Measurements from ENCODE around the gene TBCD.

The TBCD gene

DNA sequence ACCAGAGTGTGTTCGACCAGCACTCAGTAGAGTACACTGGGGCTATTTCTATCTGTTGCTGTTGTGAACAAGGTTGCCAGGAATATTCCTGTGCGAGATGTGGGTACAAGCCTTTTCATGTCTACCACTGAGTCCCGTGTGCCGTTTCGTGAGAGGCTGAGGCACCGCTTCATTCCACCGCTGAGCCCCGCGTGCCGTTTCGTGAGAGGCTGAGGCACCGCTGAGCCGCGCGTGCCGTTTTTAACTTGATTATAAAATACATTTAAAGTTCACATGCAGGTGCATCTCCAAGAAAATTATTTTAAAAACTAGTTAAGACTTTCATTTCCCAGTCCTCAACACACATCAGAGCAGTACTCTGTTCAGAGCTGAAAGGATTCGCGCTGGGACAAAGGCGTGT, 166.6 kb downstream of the TBCD start:
- Histone ChIP-seq H3K36me3 (ENCODE audit: low read length) (no peaks in the 10 kb centered on the region), H3K9me3 (ENCODE audit: insufficient read depth, low read length) (no peaks in the 10 kb centered on the region), H3K27me3 (ENCODE audit: low read length) (no peaks in the 10 kb centered on the region), H3K9ac (ENCODE audit: low read length) (no peak overlapping the region), H3K79me2 (ENCODE audit: insufficient read depth, low read length) (no peaks in the 10 kb centered on the region), H3F3A (ENCODE audit: insufficient read depth) (no peaks in the 10 kb centered on the region), H4K20me1 (ENCODE audit: low read depth, low read length) (no peaks in the 10 kb centered on the region), H3K4me2 (ENCODE audit: low read depth, low read length, poor library complexity, severe bottlenecking) (no peak overlapping the region), H2AFZ (ENCODE audit: low read depth, low read length, severe bottlenecking) (no peak overlapping the region), H3K4me3 (ENCODE audit: insufficient read depth, low read length, poor library complexity, severe bottlenecking) (no peak overlapping the region), H3K9me2 (replicated peaks; ENCODE audit: insufficient read depth, low read length) (no peaks in the 10 kb centered on the region), H3K27ac (ENCODE audit: low read depth, low read length) (no peak overlapping the region)
- no peak for TF ChIP-seq EZH2phosphoT487 (conservative IDR thresholded peaks at IDR 0.05; ENCODE audit: low read length)
- TF ChIP-seq, protein P1, sequence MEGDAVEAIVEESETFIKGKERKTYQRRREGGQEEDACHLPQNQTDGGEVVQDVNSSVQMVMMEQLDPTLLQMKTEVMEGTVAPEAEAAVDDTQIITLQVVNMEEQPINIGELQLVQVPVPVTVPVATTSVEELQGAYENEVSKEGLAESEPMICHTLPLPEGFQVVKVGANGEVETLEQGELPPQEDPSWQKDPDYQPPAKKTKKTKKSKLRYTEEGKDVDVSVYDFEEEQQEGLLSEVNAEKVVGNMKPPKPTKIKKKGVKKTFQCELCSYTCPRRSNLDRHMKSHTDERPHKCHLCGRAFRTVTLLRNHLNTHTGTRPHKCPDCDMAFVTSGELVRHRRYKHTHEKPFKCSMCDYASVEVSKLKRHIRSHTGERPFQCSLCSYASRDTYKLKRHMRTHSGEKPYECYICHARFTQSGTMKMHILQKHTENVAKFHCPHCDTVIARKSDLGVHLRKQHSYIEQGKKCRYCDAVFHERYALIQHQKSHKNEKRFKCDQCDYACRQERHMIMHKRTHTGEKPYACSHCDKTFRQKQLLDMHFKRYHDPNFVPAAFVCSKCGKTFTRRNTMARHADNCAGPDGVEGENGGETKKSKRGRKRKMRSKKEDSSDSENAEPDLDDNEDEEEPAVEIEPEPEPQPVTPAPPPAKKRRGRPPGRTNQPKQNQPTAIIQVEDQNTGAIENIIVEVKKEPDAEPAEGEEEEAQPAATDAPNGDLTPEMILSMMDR (IDR thresholded peaks at IDR 0.05; ENCODE audit: insufficient read depth, low read length, poor library complexity, severe bottlenecking) = no peak

DNA sequence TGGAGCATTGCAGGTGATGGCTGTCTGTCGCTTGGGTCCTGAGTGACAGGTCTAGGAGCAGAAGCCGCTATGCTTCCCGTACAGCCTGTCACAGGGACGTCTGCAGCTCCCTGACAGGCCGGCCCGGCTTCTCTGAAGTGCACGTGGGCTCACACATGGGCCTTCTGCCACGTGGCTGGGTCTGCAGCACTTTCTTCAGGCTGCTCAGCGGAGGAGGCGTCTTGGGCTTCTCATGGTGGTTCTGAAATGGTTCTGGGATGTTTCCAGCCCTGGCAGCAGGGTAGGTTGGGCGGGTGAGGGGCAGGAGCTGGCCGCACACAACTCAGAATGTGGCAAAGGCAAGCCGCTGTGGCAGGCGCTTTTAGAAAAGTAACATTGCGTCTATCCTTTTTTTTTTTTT, 168.3 kb downstream of the TBCD start:
- no peaks in the 10 kb centered on the region for H3F3A ChIP-seq (ENCODE audit: insufficient read depth)
- no peak overlapping the region for H3K9ac ChIP-seq (ENCODE audit: low read length)
- H3K9me3 ChIP-seq (ENCODE audit: insufficient read depth, low read length) = no peaks in the 10 kb centered on the region
- H4K20me1 ChIP-seq (ENCODE audit: low read depth, low read length) = no peaks in the 10 kb centered on the region
- no peaks in the 10 kb centered on the region for H3K9me2 ChIP-seq (replicated peaks; ENCODE audit: insufficient read depth, low read length)
- no peak overlapping the region for H3K4me2 ChIP-seq (ENCODE audit: low read depth, low read length, poor library complexity, severe bottlenecking)
- H3K36me3 ChIP-seq (ENCODE audit: low read length) = no peaks in the 10 kb centered on the region
- H3K4me3 ChIP-seq (ENCODE audit: insufficient read depth, low read length, poor library complexity, severe bottlenecking) = no peak overlapping the region
- H2AFZ ChIP-seq (ENCODE audit: low read depth, low read length, severe bottlenecking) = no peak overlapping the region
- no peak for TF ChIP-seq EZH2phosphoT487 (conservative IDR thresholded peaks at IDR 0.05; ENCODE audit: low read length)
- TF ChIP-seq, protein P1 (IDR thresholded peaks at IDR 0.05; ENCODE audit: insufficient read depth, low read length, poor library complexity, severe bottlenecking) = no peak
- H3K79me2 ChIP-seq (ENCODE audit: insufficient read depth, low read length) = no peaks in the 10 kb centered on the region
- no peak overlapping the region for H3K27ac ChIP-seq (ENCODE audit: low read depth, low read length)
- H3K27me3 ChIP-seq (ENCODE audit: low read length) = no peaks in the 10 kb centered on the region

DNA sequence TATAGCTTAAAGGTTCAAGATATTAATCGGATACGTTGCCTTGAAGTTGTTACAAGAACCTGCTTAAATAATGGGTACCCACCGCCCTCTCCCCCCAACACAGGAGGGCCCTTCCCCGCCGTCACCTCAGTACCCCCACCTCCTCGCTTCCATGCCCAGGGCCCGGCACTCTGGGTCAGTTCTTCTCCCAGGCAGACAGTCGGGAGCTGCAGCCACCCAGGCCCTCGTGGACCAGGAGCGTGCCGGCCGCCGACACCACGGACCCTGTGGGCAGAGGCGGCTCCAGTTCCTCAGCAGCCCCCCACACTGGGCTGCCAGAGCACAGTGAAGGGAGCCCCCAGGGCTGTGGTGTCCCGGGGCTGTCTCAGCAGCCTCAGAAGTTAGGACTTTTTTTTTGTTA, 168.8 kb downstream of the TBCD start:
- H3K27me3 ChIP-seq (ENCODE audit: low read length) = no peaks in the 10 kb centered on the region
- H3K9ac ChIP-seq (ENCODE audit: low read length) = no peak overlapping the region
- TF ChIP-seq, protein P1 (IDR thresholded peaks at IDR 0.05; ENCODE audit: insufficient read depth, low read length, poor library complexity, severe bottlenecking) = no peak
- no peak for TF ChIP-seq EZH2phosphoT487 (conservative IDR thresholded peaks at IDR 0.05; ENCODE audit: low read length)
- no peaks in the 10 kb centered on the region for H4K20me1 ChIP-seq (ENCODE audit: low read depth, low read length)
- no peak overlapping the region for H2AFZ ChIP-seq (ENCODE audit: low read depth, low read length, severe bottlenecking)
- no peaks in the 10 kb centered on the region for H3K79me2 ChIP-seq (ENCODE audit: insufficient read depth, low read length)
- H3K27ac ChIP-seq (ENCODE audit: low read depth, low read length) = no peak overlapping the region
- H3K4me2 ChIP-seq (ENCODE audit: low read depth, low read length, poor library complexity, severe bottlenecking) = no peak overlapping the region
- no peaks in the 10 kb centered on the region for H3F3A ChIP-seq (ENCODE audit: insufficient read depth)
- H3K9me2 ChIP-seq (replicated peaks; ENCODE audit: insufficient read depth, low read length) = no peaks in the 10 kb centered on the region
- H3K4me3 ChIP-seq (ENCODE audit: insufficient read depth, low read length, poor library complexity, severe bottlenecking) = no peak overlapping the region
- no peaks in the 10 kb centered on the region for H3K36me3 ChIP-seq (ENCODE audit: low read length)
- no peaks in the 10 kb centered on the region for H3K9me3 ChIP-seq (ENCODE audit: insufficient read depth, low read length)
